HepG2 (cell line): ENCODE data around the gene PLEKHH3. TPM values are rescaled to one million over a fixed set of nuclear protein-coding genes. Genes with fewer than 3 reads are reported as not detected.
A peak's percentile ranks its signal among the peaks of the same experiment; 100 is the strongest.

ENCODE experiments used
- BRCA1 ChIP-seq: sonication (generic); formaldehyde crosslinking; IDR thresholded peaks from 2 replicates; pipeline ENCODE4 v1.4.0; 2020; ENCODE audit warnings: missing genetic modification reagents
- ELF4 ChIP-seq: sonication (generic); formaldehyde crosslinking; IDR thresholded peaks from 2 replicates; pipeline ENCODE4 v1.5.0; 2020; ENCODE audit warnings: missing genetic modification reagents, mild to moderate bottlenecking, moderate library complexity, borderline replicate concordance
- ESRRA ChIP-seq: sonication (generic); formaldehyde crosslinking; IDR thresholded peaks from 2 replicates; pipeline ENCODE4 v1.5.1; 2020; ENCODE audit warnings: mild to moderate bottlenecking, low read depth, missing genetic modification reagents
- MAZ ChIP-seq, 2 experiments: sonication (generic) in 1 of 2; formaldehyde crosslinking in 1 of 2; IDR thresholded peaks; 2 replicates each; pipeline versions ENCODE4 v1.5.0 to v1.6.1; 2012 to 2020; ENCODE audit warnings: low read depth in 2 of 2, mild to moderate bottlenecking in 2 of 2, borderline replicate concordance in 1 of 2, improper control_type of control experiment in 1 of 2, low read length in 1 of 2, missing genetic modification reagents in 1 of 2, moderate library complexity in 1 of 2
- MIER2 ChIP-seq: IDR thresholded peaks from 2 replicates; pipeline ENCODE4 v1.6.1; 2016; ENCODE audit warnings: missing biosample characterization, missing genetic modification reagents
- MYC ChIP-seq: sonication (generic); formaldehyde crosslinking; IDR thresholded peaks from 2 replicates; pipeline ENCODE4 v1.9.0; 2021; ENCODE audit warnings: missing genetic modification reagents, borderline replicate concordance
- NFE2L1 ChIP-seq: sonication (generic); formaldehyde crosslinking; IDR thresholded peaks from 2 replicates; pipeline ENCODE4 v1.4.0; 2020; ENCODE audit warnings: missing genetic modification reagents, mild to moderate bottlenecking, borderline replicate concordance
- ZNF17 ChIP-seq: sonication (generic); formaldehyde crosslinking; IDR thresholded peaks from 2 replicates; pipeline ENCODE4 v1.5.0; 2020; ENCODE audit warnings: mild to moderate bottlenecking, missing genetic modification reagents
- ZNF205 ChIP-seq: IDR thresholded peaks from 2 replicates; pipeline ENCODE4 v1.6.1; 2018; ENCODE audit warnings: missing biosample characterization, missing genetic modification reagents
- ZNF383 ChIP-seq: sonication (generic); formaldehyde crosslinking; IDR thresholded peaks from 2 replicates; pipeline ENCODE4 v1.4.0; 2020; ENCODE audit warnings: missing genetic modification reagents, mild to moderate bottlenecking, borderline replicate concordance
- polyA plus RNA-seq, 8 experiments: library from polyadenylated mRNA; depleted of rRNA in 3 of 8; stranded (reverse) in 7 of 8; unstranded in 1 of 8; fragments of >200 nt; fragmentation: Illumina TruSeq in 4 of 8; extraction: Trizol in 4 of 8; gene quantifications; 2 replicates each; pipeline versions ENCODE4 v1.2.1 to v1.2.3, GENCODE V29; 2011 to 2016; ENCODE audit warnings: low read depth in 4 of 8, missing spikeins in 1 of 8, mixed read lengths in 1 of 8; ENCODE audit not compliant: insufficient read depth in 1 of 8
- total RNA-seq, 5 experiments: library from RNA; depleted of rRNA; stranded (reverse); fragments of >200 nt; fragmentation: Illumina TruSeq; extraction: Trizol; gene quantifications; 2 replicates each; pipeline ENCODE4 v1.2.3, GENCODE V29; 2016; ENCODE audit warnings: low read depth in 1 of 5
- TF ChIP-seq, protein P1 (sequence below): sonication (generic); formaldehyde crosslinking; IDR thresholded peaks from 2 replicates; pipeline ENCODE4 v1.4.0; 2020; ENCODE audit warnings: missing genetic modification reagents
- TF ChIP-seq, protein P2 (sequence below): sonication (generic); formaldehyde crosslinking; IDR thresholded peaks from 2 replicates; pipeline ENCODE4 v1.4.0; 2020; ENCODE audit warnings: missing genetic modification reagents, borderline replicate concordance
- TF ChIP-seq, protein P3 (sequence below): sonication (generic); formaldehyde crosslinking; IDR thresholded peaks from 2 replicates; pipeline ENCODE4 v1.5.0; 2020; ENCODE audit warnings: mild to moderate bottlenecking, missing genetic modification reagents, moderate library complexity
- TF ChIP-seq, protein P4 (sequence below), 2 experiments: fragments of 450-650 bp in 1 of 2; sonication (generic) in 1 of 2; formaldehyde crosslinking in 1 of 2; IDR thresholded peaks; 2 replicates each; pipeline versions ENCODE4 v1.6.1 to v1.8.0; 2016 to 2022; ENCODE audit warnings: antibody characterized with exemption in 1 of 2, mild to moderate bottlenecking in 1 of 2, missing genetic modification reagents in 1 of 2

Gene PLEKHH3
- total and polyA plus RNA-seq, 2 of the 13 experiments (the other 11 are each of a cell fraction or from before 2014, with no cell fraction given), result 6.0 to 19.9 TPM

DNA sequence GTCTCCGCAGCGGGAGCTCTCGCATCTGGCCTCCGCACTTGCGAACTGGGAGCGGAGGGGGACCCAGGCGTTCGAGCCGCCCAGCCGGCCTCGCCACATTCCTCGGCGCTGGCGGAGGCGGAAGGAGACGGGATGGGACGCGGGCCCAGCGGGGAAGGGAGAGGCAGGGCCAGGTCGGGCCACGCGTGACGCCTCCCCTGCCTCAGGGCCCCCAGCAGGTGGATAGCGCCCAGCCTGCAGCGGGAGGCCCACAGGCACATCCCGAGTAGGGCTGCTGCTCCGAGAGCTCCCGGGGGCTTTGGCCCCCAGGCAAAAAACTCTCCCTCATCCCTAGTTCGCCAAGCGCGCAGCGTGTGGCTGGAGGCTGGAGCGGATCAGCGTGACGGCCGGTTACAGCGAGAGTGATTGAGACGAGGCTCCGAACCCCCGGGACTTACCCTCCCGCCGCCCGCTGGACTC is 800 bp downstream of the PLEKHH3 start (continued):
- peak; percentile 39 for TF ChIP-seq MYC (CRISPR knock-in tag)
- TF ChIP-seq MIER2 (CRISPR knock-in tag), result no peak; the same call in 1 of the 2 replicates
- TF ChIP-seq MAZ (IDR thresholded peaks at IDR 0.05; ENCODE audit: borderline replicate concordance, low read depth, low read length), result no peak
- TF ChIP-seq MAZ (CRISPR knock-in tag; IDR thresholded peaks at IDR 0.05; ENCODE audit: low read depth), result peak; percentile 45
- no peak for TF ChIP-seq ZNF205
- TF ChIP-seq, protein P1, sequence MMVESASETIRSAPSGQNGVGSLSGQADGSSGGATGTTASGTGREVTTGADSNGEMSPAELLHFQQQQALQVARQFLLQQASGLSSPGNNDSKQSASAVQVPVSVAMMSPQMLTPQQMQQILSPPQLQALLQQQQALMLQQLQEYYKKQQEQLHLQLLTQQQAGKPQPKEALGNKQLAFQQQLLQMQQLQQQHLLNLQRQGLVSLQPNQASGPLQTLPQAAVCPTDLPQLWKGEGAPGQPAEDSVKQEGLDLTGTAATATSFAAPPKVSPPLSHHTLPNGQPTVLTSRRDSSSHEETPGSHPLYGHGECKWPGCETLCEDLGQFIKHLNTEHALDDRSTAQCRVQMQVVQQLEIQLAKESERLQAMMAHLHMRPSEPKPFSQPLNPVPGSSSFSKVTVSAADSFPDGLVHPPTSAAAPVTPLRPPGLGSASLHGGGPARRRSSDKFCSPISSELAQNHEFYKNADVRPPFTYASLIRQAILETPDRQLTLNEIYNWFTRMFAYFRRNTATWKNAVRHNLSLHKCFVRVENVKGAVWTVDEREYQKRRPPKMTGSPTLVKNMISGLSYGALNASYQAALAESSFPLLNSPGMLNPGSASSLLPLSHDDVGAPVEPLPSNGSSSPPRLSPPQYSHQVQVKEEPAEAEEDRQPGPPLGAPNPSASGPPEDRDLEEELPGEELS (CRISPR knock-in tag), result no peak
- TF ChIP-seq ELF4, result no peak
- TF ChIP-seq, protein P2, sequence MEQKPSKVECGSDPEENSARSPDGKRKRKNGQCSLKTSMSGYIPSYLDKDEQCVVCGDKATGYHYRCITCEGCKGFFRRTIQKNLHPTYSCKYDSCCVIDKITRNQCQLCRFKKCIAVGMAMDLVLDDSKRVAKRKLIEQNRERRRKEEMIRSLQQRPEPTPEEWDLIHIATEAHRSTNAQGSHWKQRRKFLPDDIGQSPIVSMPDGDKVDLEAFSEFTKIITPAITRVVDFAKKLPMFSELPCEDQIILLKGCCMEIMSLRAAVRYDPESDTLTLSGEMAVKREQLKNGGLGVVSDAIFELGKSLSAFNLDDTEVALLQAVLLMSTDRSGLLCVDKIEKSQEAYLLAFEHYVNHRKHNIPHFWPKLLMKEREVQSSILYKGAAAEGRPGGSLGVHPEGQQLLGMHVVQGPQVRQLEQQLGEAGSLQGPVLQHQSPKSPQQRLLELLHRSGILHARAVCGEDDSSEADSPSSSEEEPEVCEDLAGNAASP, result 0 out of 2 replicates have a peak, but pooled peaks have one; percentile 12
- peak; percentile 29; the same call in 1 of the 2 replicates for TF ChIP-seq ESRRA (CRISPR knock-in tag)
- 0 out of 2 replicates have a peak, but pooled peaks have one; percentile 53 for TF ChIP-seq BRCA1 (CRISPR knock-in tag)
- TF ChIP-seq, protein P3, sequence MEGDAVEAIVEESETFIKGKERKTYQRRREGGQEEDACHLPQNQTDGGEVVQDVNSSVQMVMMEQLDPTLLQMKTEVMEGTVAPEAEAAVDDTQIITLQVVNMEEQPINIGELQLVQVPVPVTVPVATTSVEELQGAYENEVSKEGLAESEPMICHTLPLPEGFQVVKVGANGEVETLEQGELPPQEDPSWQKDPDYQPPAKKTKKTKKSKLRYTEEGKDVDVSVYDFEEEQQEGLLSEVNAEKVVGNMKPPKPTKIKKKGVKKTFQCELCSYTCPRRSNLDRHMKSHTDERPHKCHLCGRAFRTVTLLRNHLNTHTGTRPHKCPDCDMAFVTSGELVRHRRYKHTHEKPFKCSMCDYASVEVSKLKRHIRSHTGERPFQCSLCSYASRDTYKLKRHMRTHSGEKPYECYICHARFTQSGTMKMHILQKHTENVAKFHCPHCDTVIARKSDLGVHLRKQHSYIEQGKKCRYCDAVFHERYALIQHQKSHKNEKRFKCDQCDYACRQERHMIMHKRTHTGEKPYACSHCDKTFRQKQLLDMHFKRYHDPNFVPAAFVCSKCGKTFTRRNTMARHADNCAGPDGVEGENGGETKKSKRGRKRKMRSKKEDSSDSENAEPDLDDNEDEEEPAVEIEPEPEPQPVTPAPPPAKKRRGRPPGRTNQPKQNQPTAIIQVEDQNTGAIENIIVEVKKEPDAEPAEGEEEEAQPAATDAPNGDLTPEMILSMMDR (CRISPR knock-in tag), result peak; percentile 26; the same call in 1 of the 2 replicates
- TF ChIP-seq, protein P4, sequence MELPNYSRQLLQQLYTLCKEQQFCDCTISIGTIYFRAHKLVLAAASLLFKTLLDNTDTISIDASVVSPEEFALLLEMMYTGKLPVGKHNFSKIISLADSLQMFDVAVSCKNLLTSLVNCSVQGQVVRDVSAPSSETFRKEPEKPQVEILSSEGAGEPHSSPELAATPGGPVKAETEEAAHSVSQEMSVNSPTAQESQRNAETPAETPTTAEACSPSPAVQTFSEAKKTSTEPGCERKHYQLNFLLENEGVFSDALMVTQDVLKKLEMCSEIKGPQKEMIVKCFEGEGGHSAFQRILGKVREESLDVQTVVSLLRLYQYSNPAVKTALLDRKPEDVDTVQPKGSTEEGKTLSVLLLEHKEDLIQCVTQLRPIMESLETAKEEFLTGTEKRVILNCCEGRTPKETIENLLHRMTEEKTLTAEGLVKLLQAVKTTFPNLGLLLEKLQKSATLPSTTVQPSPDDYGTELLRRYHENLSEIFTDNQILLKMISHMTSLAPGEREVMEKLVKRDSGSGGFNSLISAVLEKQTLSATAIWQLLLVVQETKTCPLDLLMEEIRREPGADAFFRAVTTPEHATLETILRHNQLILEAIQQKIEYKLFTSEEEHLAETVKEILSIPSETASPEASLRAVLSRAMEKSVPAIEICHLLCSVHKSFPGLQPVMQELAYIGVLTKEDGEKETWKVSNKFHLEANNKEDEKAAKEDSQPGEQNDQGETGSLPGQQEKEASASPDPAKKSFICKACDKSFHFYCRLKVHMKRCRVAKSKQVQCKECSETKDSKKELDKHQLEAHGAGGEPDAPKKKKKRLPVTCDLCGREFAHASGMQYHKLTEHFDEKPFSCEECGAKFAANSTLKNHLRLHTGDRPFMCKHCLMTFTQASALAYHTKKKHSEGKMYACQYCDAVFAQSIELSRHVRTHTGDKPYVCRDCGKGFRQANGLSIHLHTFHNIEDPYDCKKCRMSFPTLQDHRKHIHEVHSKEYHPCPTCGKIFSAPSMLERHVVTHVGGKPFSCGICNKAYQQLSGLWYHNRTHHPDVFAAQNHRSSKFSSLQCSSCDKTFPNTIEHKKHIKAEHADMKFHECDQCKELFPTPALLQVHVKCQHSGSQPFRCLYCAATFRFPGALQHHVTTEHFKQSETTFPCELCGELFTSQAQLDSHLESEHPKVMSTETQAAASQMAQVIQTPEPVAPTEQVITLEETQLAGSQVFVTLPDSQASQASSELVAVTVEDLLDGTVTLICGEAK (IDR thresholded peaks at IDR 0.05), result no peak
- TF ChIP-seq, protein P4 (CRISPR knock-in tag; IDR thresholded peaks at IDR 0.05), result peak; percentile 48; the same call in 1 of the 2 replicates
- TF ChIP-seq ZNF17 (CRISPR knock-in tag), result no peak
- 0 out of 2 replicates have a peak, but pooled peaks have one; percentile 25 for TF ChIP-seq ZNF383 (CRISPR knock-in tag)
- TF ChIP-seq NFE2L1, result no peak
